ENCODE measurements around the gene PRPF19. TPM values are rescaled to one million over a fixed set of nuclear protein-coding genes. Genes with fewer than 3 reads are reported as not detected.

Gene PRPF19
- total and polyA plus RNA-seq, 7 donors = 37.1 to 92.3 (median 41.2) TPM

DNA sequence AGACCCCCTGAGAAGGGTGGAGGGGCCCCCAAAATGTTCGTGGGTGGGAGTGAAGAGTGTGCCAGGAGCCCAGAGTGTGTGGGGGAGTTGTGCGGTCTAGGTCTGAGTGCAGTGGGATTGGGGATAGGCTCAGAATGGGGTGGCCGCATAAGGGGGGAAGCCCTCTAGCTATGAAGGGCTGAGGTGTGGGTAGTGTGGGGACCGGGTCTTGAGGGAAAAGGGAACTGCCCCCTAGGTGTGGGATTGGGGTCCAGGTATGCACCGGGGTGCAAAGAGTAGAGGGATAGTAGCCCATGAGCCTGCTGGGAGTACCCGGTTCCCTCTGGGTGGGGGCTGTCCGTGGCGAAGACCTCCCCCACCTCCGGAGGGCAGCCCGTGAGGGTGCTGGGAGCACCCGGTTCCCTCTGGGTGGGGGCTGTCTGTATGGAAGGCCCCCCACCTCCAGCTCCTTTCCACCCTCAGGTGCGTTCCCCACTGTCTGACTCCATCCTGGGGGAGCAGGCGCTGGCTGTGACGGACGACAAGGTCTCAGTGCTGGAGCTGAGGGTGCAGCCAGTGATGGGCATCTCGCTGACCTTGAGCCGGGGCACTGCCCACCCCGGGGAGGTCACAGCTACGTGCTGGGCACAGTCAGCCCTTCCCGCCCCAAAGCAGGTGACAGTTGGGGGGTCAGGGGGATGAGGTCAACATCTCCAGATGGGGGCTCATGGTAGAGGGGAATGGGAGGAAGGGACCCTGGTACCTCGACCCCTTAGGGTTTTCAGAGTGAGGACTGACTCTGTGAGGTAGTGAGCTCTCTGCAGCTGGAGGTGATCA is 28.6 kb upstream of the PRPF19 start:
- H3K36me3 ChIP-seq = peaks cover 0 to 20% (median 3%) of the 10 kb centered on the region in 4 donors
- no peak for DNase-seq
- H3K9me3 ChIP-seq = no peaks in the 10 kb centered on the region
- no peaks in the 10 kb centered on the region for H3K27me3 ChIP-seq
- no peak overlapping the region for H3K4me3 ChIP-seq
- WGBS, 2 donors = 82 to 86% methylated on average over 21 of the region's 21 CpGs
- no peak overlapping the region for H3K27ac ChIP-seq
- H3K4me1 ChIP-seq = peaks cover 0 to 6% (median 4%) of the 10 kb centered on the region in 4 donors
- TF ChIP-seq POLR2A (IDR thresholded peaks at IDR 0.05) (no peak), POLR2AphosphoS5 (IDR thresholded peaks at IDR 0.05) (peak in 1 of 4 donors; percentile 18)
- intact Hi-C loops (cut with DNase I) = no loop called here

- DNase-seq = no peak
- Histone ChIP-seq H3K9me3 (no peaks in the 10 kb centered on the region), H3K27ac (no peak overlapping the region), H3K4me1 (peaks cover 0 to 6% (median 0%) of the 10 kb centered on the region in 4 donors), H3K4me3 (no peak overlapping the region), H3K36me3 (peaks cover 0 to 13% (median 2%) of the 10 kb centered on the region in 4 donors), H3K27me3 (no peaks in the 10 kb centered on the region)
- TF ChIP-seq POLR2A (IDR thresholded peaks at IDR 0.05) = no peak
- TF ChIP-seq POLR2AphosphoS5 (IDR thresholded peaks at IDR 0.05) = no peak
- TF ChIP-seq EP300 (IDR thresholded peaks at IDR 0.05) = no peak
- TF ChIP-seq, protein P1, sequence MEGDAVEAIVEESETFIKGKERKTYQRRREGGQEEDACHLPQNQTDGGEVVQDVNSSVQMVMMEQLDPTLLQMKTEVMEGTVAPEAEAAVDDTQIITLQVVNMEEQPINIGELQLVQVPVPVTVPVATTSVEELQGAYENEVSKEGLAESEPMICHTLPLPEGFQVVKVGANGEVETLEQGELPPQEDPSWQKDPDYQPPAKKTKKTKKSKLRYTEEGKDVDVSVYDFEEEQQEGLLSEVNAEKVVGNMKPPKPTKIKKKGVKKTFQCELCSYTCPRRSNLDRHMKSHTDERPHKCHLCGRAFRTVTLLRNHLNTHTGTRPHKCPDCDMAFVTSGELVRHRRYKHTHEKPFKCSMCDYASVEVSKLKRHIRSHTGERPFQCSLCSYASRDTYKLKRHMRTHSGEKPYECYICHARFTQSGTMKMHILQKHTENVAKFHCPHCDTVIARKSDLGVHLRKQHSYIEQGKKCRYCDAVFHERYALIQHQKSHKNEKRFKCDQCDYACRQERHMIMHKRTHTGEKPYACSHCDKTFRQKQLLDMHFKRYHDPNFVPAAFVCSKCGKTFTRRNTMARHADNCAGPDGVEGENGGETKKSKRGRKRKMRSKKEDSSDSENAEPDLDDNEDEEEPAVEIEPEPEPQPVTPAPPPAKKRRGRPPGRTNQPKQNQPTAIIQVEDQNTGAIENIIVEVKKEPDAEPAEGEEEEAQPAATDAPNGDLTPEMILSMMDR (IDR thresholded peaks at IDR 0.05) = no peak
- intact Hi-C loops (cut with DNase I) = no loop called here
- 93 to 95% methylated on average over 57 of the region's 57 CpGs for WGBS, 2 donors
These were observed 27.9 kb upstream of the PRPF19 start for GRCh38 chr11:60934124-60934789.

DNA sequence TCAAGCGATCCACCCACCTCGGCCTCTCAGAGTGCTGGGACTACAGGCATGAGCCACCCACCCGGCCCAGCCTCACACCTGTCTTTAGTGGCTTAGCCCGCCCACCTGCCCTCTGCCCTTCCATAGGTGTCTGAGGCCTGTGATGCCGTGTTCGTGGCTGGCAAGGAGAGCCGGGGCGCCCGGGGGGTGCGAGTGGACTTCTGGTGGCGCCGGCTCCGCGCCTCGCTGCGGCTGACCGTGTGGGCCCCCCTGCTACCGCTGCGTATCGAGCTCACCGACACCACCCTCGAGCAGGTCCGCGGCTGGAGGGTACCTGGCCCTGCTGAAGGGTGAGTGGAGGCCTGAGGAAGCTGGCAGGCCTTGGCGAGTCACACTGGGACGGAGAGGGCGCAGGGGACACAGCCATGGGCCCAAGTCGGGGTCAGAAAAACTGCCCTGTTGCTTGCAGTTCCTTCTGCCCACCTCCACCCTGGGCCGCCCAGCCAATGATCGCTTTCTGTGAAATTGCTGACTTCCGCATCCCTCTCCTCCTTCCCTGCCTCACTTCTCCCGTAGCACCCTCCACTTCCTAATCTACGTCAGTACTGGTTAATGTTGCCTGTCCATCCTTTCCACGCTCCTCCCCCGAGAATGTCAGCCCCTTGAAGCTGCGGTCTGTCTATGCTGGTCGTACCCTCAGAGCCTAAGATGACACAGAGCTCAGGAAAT is 27.2 kb upstream of the PRPF19 start:
- peaks cover 0 to 6% (median 2%) of the 10 kb centered on the region in 4 donors for H3K36me3 ChIP-seq
- intact Hi-C loops (cut with DNase I) = no loop called here
- WGBS, 2 donors = 94 to 95% methylated on average over 37 of the region's 37 CpGs
- no peak for DNase-seq
- H3K9me3 ChIP-seq = no peaks in the 10 kb centered on the region
- no peak for TF ChIP-seq POLR2A (IDR thresholded peaks at IDR 0.05)
- TF ChIP-seq POLR2AphosphoS5 (IDR thresholded peaks at IDR 0.05) = peak in 1 of 4 donors; percentile 11
- no peak overlapping the region for H3K4me3 ChIP-seq
- H3K27ac ChIP-seq = no peak overlapping the region
- H3K27me3 ChIP-seq = no peaks in the 10 kb centered on the region
- H3K4me1 ChIP-seq = peaks cover 0 to 6% (median 0%) of the 10 kb centered on the region in 4 donors

- Histone ChIP-seq H3K4me1 (peaks cover 0 to 6% (median 0%) of the 10 kb centered on the region in 4 donors), H3K27me3 (no peaks in the 10 kb centered on the region), H3K4me3 (no peak overlapping the region), H3K27ac (no peak overlapping the region), H3K9me3 (no peaks in the 10 kb centered on the region), H3K36me3 (peaks cover 0 to 5% (median 0%) of the 10 kb centered on the region in 4 donors)
- 78% methylated on average over 5 of the region's 5 CpGs for WGBS, 2 donors
- intact Hi-C loops (cut with DNase I) = no loop called here
- no peak for DNase-seq
- TF ChIP-seq POLR2AphosphoS5 (IDR thresholded peaks at IDR 0.05) = no peak
These were observed 26.4 kb upstream of the PRPF19 start for GRCh38 chr11:60932605-60933356.

DNA sequence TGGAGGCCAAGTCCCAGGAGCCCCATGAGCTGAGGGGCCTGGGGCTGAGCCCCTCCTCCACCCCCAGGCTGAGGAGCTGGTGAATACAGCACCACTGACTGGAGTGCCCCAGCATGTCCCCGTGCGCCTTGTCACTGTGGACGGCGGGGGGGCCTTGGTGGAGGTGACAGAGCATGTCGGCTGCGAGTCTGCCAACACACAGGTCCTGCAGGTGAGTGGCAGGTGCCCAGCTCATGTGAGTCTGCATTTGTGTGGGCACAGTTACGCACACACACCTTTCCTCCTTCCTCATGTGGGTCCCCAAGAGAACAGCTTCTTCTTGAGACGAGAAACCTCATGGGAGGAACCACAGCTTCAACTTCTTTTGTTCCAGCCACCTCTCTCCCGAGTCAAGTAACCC is 25.5 kb upstream of the PRPF19 start:
- no peaks in the 10 kb centered on the region for H3K9me3 ChIP-seq
- no peaks in the 10 kb centered on the region for H3K36me3 ChIP-seq
- H3K4me3 ChIP-seq = no peak overlapping the region
- DNase-seq = no peak
- 69 to 91% methylated on average over 9 of the region's 9 CpGs for WGBS, 2 donors
- H3K27ac ChIP-seq = no peak overlapping the region
- H3K4me1 ChIP-seq = peaks cover 0 to 5% (median 0%) of the 10 kb centered on the region in 4 donors
- intact Hi-C loops (cut with DNase I) = no loop called here
- no peaks in the 10 kb centered on the region for H3K27me3 ChIP-seq
- TF ChIP-seq POLR2A (IDR thresholded peaks at IDR 0.05) (no peak), POLR2AphosphoS5 (IDR thresholded peaks at IDR 0.05) (no peak), EP300 (IDR thresholded peaks at IDR 0.05) (no peak)
- TF ChIP-seq, protein P1 (IDR thresholded peaks at IDR 0.05) = no peak
